ENCODE measurements around the gene TMEM269. TPM values are rescaled to one million over a fixed set of nuclear protein-coding genes. Genes with fewer than 3 reads are reported as not detected.

Gene TMEM269
- total and polyA plus RNA-seq, 8 donors = 0.03 to 0.55 TPM; not detected in 6

DNA sequence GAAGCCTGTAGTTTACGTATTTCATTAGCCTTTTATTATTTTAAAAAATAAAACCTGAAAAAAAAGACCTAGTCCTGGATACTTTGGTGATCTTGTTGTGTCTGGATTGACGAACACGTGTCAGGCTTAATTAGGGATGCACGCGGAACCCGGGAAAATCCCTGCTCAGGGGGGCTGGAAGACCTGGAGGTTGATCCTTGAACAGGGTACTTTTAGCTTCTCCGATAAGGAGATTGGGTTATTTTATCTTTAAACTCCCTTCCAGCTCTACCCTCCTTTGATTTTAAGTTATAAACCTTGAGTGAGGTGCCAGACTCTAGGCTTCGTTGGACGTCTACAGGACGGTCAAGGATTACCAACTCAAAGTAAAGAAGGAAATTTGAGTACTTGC, 61.1 kb downstream of the TMEM269 start:
- no peak for TF ChIP-seq EP300 (IDR thresholded peaks at IDR 0.05)
- TF ChIP-seq POLR2A (IDR thresholded peaks at IDR 0.05) = no peak
- H3K27ac ChIP-seq = peak overlapping the region in 4 of 5 donors; percentile 79 to 91 (median 87)
- WGBS, 5 donors = 8 to 12% (median 10%) methylated on average over 10 of the region's 10 CpGs

GRCh38 chr1:42846257-42847110, 61.7 kb downstream of the TMEM269 start, which contains the start of gene ZNF691:
ZNF691 (plus strand) TSS chr1:42846613; CDS start chr1:42849659, 3,046 bp downstream.
- peak; percentile 94 to 98 for DNase-seq
- 0 to 1% (median 1%) methylated on average over 30 to 50 of the region's 50 CpGs for WGBS, 5 donors
- TF ChIP-seq CTCF (IDR thresholded peaks at IDR 0.05) = peak in 4 of 7 experiments; percentile 12 to 59 (median 30)
- peak; percentile 42 to 91 (median 91) for TF ChIP-seq POLR2AphosphoS5 (IDR thresholded peaks at IDR 0.05)
- TF ChIP-seq EP300 (IDR thresholded peaks at IDR 0.05) = no peak
- TF ChIP-seq POLR2A (IDR thresholded peaks at IDR 0.05) = peak in 1 of 4 donors; percentile 52
- intact Hi-C loops (cut with DNase I; ENCODE audit: low total_unique reads) = no loop called here
- Histone ChIP-seq H3K27me3 (no peaks in the 10 kb centered on the region), H3K27ac (peak within 1 kb of the TSS; percentile 74 to 91 (median 86)), H3K36me3 (peaks cover 6 to 41% (median 35%) of the 10 kb centered on the region in 4 donors), H3K4me1 (peaks cover 9 to 34% (median 24%) of the 10 kb centered on the region in 4 donors), H3K4me3 (peak within 1 kb of the TSS; percentile 71 to 94 (median 90)), H3K9me3 (peaks cover 0 to 8% (median 4%) of the 10 kb centered on the region in 4 donors)

More for the DNA sequence above, 61.1 kb downstream of the TMEM269 start:
- Histone ChIP-seq H3K4me1 (peaks cover 9 to 34% (median 24%) of the 10 kb centered on the region in 4 donors), H3K27me3 (no peaks in the 10 kb centered on the region), H3K9me3 (peaks cover 0 to 2% (median 0%) of the 10 kb centered on the region in 4 donors), H3K36me3 (peaks cover 0 to 41% (median 32%) of the 10 kb centered on the region in 4 donors), H3K4me3 (peak overlapping the region; percentile 71 to 94 (median 90))
- no peak for DNase-seq
- intact Hi-C loops (cut with DNase I; ENCODE audit: low total_unique reads) = no loop called here

DNA sequence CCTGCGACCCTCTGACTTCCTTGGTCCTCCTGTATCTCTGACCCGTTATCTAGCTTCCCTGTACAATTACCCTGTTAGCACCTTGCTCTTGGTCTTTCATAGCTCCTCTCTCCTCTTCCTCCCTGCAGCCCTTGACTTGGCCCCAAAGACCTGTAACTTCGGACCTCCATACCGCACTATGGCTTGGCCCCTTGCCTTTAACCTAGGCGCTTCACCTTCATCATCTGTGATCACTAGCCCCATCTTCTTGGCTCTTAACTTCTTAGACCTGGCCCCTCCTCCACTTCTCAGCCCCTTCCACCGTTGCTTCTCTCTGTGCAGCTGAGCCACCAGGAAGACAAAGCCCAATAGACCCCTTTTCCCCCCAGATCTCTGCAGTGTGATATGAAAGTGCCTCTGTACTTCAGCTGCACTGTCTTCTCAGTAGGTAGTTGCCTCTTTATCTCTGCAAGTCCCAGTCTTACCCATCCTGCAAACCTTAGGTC, 62.4 kb downstream of the TMEM269 start:
- H3K27me3 ChIP-seq = no peaks in the 10 kb centered on the region
- peaks cover 9 to 34% (median 24%) of the 10 kb centered on the region in 4 donors for H3K4me1 ChIP-seq
- whole genome bisulfite sequencing, 5 donors = 9 to 14% (median 11%) methylated on average over 6 of the region's 6 CpGs
- intact Hi-C loops (cut with DNase I; ENCODE audit: low total_unique reads) = no loop called here
- H3K4me3 ChIP-seq = peak overlapping the region; percentile 71 to 94 (median 90)
- H3K9me3 ChIP-seq = peaks cover 0 to 14% (median 5%) of the 10 kb centered on the region in 4 donors
- H3K36me3 ChIP-seq = peaks cover 10 to 42% (median 39%) of the 10 kb centered on the region in 4 donors
- TF ChIP-seq POLR2AphosphoS5 (IDR thresholded peaks at IDR 0.05) (no peak), POLR2A (IDR thresholded peaks at IDR 0.05) (no peak), EP300 (IDR thresholded peaks at IDR 0.05) (no peak), CTCF (IDR thresholded peaks at IDR 0.05) (no peak)
- peak overlapping the region in 4 of 5 donors; percentile 79 to 91 (median 87) for H3K27ac ChIP-seq
- no peak for DNase-seq

DNA sequence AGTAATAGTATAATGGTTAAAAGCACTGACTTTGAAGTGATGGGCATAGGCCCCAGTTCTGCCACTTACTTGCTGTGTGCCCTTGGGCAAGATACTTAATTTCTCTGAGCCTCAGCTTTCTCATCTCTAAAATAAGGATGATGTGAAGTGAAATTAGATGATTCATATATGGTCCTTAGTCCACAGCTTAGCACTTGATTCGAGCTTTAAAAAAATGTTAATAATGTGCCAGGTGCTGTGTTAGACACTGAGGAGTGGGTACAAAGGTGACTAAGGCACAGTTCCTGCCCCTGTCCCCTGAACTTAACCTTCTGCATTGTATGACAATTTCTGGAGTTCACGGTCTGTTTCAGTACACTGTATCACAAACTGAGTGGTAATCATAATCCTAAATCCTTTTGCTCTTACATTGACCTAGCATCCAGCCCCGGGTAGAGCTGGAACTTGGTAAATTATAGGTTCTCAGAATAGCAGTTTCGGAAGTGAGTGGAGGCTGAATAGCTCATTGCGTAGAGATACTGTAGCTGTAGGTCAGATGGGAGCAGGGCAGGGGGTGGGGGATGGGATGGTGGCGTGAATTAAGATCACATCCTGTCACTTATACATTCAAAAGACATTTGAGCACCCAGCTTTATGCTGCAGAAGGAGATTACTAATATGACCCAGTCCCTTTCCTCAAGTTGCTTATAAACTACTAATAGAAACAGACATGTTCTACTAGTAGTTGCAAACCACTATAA, 63.1 kb downstream of the TMEM269 start:
- DNase-seq = no peak
- intact Hi-C loops (cut with DNase I; ENCODE audit: low total_unique reads) = no loop called here
- Histone ChIP-seq H3K27me3 (no peaks in the 10 kb centered on the region), H3K27ac (no peak overlapping the region), H3K36me3 (peaks cover 10 to 41% (median 38%) of the 10 kb centered on the region in 4 donors), H3K4me1 (peaks cover 9 to 34% (median 24%) of the 10 kb centered on the region in 4 donors), H3K4me3 (peak overlapping the region in 2 of 4 donors; percentile 71 to 94), H3K9me3 (peaks cover 0 to 14% (median 5%) of the 10 kb centered on the region in 4 donors)
- 66 to 78% (median 72%) methylated on average over 6 of the region's 6 CpGs for WGBS, 5 donors
- TF ChIP-seq CTCF (IDR thresholded peaks at IDR 0.05) (no peak), POLR2A (IDR thresholded peaks at IDR 0.05) (no peak), EP300 (IDR thresholded peaks at IDR 0.05) (no peak), POLR2AphosphoS5 (IDR thresholded peaks at IDR 0.05) (no peak)

Measured in stomach (tissue), 9 donors.